ENCODE data around the gene MT1HL1.

The MT1HL1 gene

DNA sequence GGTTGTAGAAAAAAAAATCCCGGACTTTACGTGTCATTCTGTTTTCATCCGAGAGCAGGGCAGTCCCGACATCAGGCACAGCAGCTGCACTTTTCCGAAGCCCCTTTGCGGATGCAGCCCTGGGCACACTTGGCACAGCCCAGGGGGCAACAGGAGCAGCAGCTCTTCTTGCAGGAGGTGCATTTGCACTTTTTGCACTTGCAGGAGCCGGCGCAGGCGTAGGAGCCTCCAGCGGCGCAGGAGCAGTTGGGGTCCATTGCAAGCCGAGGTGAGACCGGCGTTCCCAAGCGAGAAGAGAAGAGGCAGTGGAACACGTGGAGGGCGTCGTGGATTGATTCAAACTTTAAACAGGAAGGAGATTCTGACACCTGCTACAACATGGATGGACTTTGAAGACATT, at the start of gene MT1HL1:
Gene MT1HL1, minus strand, starts transcription at position 326 of the 400 bp plus-strand sequence. Its CDS starts 69 bp downstream, at position 257.
- POLR2A ChIA-PET (ENCODE audit: low non-redundant PET), result no interaction called here
- TF ChIP-seq, protein P1, sequence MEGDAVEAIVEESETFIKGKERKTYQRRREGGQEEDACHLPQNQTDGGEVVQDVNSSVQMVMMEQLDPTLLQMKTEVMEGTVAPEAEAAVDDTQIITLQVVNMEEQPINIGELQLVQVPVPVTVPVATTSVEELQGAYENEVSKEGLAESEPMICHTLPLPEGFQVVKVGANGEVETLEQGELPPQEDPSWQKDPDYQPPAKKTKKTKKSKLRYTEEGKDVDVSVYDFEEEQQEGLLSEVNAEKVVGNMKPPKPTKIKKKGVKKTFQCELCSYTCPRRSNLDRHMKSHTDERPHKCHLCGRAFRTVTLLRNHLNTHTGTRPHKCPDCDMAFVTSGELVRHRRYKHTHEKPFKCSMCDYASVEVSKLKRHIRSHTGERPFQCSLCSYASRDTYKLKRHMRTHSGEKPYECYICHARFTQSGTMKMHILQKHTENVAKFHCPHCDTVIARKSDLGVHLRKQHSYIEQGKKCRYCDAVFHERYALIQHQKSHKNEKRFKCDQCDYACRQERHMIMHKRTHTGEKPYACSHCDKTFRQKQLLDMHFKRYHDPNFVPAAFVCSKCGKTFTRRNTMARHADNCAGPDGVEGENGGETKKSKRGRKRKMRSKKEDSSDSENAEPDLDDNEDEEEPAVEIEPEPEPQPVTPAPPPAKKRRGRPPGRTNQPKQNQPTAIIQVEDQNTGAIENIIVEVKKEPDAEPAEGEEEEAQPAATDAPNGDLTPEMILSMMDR (conservative IDR thresholded peaks at IDR 0.05; ENCODE audit: low read depth), result no peak

DNA sequence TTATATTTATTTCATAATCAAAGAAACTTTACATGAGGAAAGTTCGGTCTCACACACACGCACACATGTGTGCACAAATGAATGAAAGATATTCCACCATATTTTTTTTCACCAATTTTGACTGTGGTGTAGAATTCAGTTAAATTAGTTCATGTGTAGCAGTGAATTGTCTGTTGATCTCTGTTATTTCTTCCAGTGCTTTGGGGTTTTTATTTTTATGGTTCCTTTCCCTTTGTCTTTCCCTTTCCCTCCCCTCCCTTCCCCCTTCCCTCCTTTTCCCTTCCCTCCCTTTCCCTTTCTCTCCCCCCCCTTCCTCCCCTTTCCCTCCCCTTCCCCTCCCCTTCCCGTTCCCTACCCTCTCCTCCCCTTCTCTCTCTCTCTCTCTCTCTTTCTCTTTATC, 46.7 kb upstream of the MT1HL1 start:
- POLR2A ChIA-PET (ENCODE audit: low non-redundant PET), result no interaction called here
- no peak for DNase-seq (ENCODE audit: low spot score)

More for the DNA sequence above, at the start of gene MT1HL1:
- no peak for DNase-seq (ENCODE audit: low spot score)
- H3K27ac ChIP-seq, result no peak within 1 kb of the TSS
- CTCF ChIA-PET, result no interaction called here

DNA sequence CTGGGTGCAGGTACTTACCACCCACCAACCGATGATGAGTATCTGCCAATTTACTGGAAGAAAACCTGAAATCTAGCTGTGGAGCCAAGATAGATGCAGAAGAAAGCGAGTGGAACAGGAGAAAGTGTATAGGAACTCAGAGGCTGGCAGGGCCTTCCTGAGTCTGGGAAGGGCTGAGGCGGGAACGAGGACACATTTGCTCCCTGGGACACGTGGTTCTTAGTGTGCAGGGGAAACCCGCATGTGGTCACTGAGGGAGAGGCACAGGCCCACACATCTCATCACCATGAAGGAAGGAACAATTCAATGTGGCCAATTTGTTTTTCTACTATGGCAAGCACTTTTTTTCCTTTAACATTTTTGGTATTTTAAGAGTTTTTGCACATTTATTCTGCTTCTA, 45.9 kb upstream of the MT1HL1 start:
- H3K27ac ChIP-seq, result no peak overlapping the region
- CTCF ChIA-PET, result no interaction called here
- TF ChIP-seq, protein P1 (conservative IDR thresholded peaks at IDR 0.05; ENCODE audit: low read depth), result no peak
- POLR2A ChIA-PET (ENCODE audit: low non-redundant PET), result no interaction called here
- DNase-seq (ENCODE audit: low spot score), result no peak

More for the DNA sequence above, 46.7 kb upstream of the MT1HL1 start:
- CTCF ChIA-PET, result no interaction called here
- no peak overlapping the region for H3K27ac ChIP-seq
- TF ChIP-seq, protein P1 (conservative IDR thresholded peaks at IDR 0.05; ENCODE audit: low read depth), result no peak

DNA sequence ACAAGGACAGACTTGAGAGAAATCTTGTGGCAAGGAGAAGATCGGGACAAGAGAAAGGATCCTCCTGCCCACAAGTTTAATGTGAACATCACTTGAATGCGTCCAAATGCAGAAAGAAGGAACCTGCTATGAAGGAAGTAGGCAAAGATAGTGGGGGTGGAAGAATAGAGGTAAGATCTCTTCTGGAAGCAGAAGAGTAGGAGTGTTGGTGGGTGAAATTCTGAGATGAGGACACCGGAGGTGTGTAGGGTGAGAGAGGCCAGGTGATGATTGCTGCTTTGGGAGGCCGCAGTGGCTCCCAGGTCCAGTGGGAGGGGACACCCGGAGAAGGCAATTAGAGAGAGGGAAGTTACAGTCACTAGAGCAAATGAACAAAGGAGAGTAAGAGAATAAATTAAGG, 44.6 kb upstream of the MT1HL1 start:
- CTCF ChIA-PET, result no interaction called here
- H3K27ac ChIP-seq, result no peak overlapping the region
- TF ChIP-seq, protein P1 (conservative IDR thresholded peaks at IDR 0.05; ENCODE audit: low read depth), result no peak
- POLR2A ChIA-PET (ENCODE audit: low non-redundant PET), result no interaction called here
- DNase-seq (ENCODE audit: low spot score), result no peak

DNA sequence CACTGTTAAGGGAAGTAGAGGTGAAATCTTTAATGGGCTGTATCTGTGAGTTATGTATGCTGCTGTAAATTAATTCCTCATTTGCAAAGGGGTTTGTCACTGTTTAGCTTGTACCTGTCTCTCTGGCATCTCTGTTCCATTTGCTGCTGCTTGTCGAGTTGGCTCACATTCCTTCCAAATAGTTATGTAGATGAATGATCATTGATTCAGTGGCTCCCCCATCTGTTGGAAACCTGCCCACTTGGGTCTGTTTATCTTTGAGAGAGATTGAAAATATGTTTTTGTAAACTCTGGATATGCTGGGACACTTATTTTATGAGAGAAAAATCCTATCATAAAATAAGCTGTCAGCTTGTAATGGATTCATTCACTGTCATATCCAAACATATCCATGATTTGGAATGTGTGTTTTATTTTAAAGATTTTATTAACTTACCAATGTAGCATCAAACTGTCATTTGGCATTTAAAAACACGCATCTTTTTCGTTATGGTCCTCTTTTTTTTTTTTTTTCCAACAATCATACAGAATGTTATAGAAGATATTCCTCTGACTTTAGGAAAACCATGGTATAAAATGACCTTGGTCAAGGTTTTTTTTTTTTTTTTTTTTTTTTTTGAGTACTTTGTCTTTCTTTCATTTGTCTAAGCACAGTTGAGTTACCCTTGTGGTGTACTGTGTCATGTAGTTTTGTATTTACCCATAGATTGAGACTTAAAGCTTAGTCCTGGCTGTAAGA, 41.2 kb upstream of the MT1HL1 start:
- TF ChIP-seq, protein P1 (conservative IDR thresholded peaks at IDR 0.05; ENCODE audit: low read depth), result no peak
- no peak for DNase-seq (ENCODE audit: low spot score)
- CTCF ChIA-PET, result interaction anchor here (0.7 kb wide), 1 partner anchor 109 kb away, joined by 5 read pairs; no protein-coding TSS in a partner anchor
- no peak overlapping the region for H3K27ac ChIP-seq
- POLR2A ChIA-PET (ENCODE audit: low non-redundant PET), result no interaction called here

DNA sequence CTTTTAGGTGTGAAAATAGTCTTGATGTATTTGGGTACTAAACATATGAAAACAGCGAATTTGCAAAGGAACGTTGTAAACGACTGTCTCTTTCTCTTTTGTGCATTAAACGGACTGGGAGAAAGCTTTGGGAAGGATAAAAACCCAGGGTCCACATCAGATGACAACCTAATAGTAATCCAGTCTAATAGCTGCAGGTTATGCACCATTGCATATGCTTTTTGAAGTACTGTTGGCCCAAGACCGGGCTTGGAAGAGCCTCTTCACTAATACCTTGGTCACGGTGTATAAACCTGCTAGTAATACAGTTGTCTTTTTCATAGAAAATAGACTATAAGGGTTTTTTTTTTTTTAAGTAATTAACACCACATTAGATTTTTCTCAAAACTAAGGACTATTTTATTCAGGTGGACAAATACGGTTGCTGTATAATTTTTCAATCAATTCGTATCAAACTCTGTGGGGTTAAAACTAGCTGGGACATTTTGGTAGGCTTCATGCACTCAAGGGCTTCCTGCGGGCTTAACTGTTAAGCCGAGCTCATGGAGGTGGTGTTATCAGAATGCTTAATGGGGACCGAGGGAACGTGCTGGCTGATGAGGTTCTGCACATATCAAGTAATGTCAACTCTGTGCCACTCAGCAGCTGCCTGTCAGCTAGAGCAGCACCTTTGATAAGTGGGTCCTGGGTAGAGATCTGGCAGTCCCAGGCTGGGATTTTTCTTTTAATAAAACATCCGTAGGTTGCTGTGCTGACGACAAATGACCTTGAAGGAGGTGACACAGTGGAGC, 39.8 kb upstream of the MT1HL1 start:
- TF ChIP-seq, protein P1 (conservative IDR thresholded peaks at IDR 0.05; ENCODE audit: low read depth), result no peak
- POLR2A ChIA-PET (ENCODE audit: low non-redundant PET), result interaction anchor here (0.7 kb wide), 1 partner anchor 1574 kb away, joined by 3 read pairs; no protein-coding TSS in a partner anchor
- no peak overlapping the region for H3K27ac ChIP-seq
- CTCF ChIA-PET, result interaction anchor here (0.6 kb wide), 1 partner anchor 144 kb away, joined by 5 read pairs; no protein-coding TSS in a partner anchor
- no peak for DNase-seq (ENCODE audit: low spot score)
